Mesenchymal stem cell (in vitro differentiated cells and primary cell): ENCODE results near the gene ESRRB.

Experiments
- DNase-seq: peaks from one replicate; pipeline ENCODE4 v3.0.0-alpha.2; 2013
- H2AFZ ChIP-seq: one replicate; pipeline ENCODE4 v1.6.1; 2013; ENCODE audit warnings: low read depth, mild to moderate bottlenecking, control low read depth, inconsistent platforms, low read length, moderate library complexity
- H2AK5ac ChIP-seq: 2 replicates; pipeline ENCODE4 v1.6.1; 2013; ENCODE audit warnings: low read length, moderate library complexity, mild to moderate bottlenecking, inconsistent platforms; ENCODE audit not compliant: severe bottlenecking
- H2BK120ac ChIP-seq: one replicate; pipeline ENCODE4 v1.6.1; 2013; ENCODE audit warnings: low read depth, mild to moderate bottlenecking, inconsistent platforms, low read length, moderate library complexity
- H2BK12ac ChIP-seq, 2 experiments: one replicate each; pipeline ENCODE4 v1.6.1; 2013; ENCODE audit warnings: inconsistent platforms in 2 of 2, low read length in 2 of 2, mild to moderate bottlenecking in 2 of 2, moderate library complexity in 2 of 2, control low read depth in 1 of 2
- H2BK15ac ChIP-seq: one replicate; pipeline ENCODE4 v1.6.1; 2013; ENCODE audit warnings: mild to moderate bottlenecking, low read depth, inconsistent platforms; ENCODE audit not compliant: poor library complexity, severe bottlenecking
- H2BK5ac ChIP-seq: 2 replicates; pipeline ENCODE4 v1.6.1; 2013; ENCODE audit warnings: low read depth, mild to moderate bottlenecking, low read length, control low read depth, inconsistent platforms; ENCODE audit not compliant: poor library complexity, severe bottlenecking
- H3K14ac ChIP-seq, 2 experiments: one replicate each; pipeline ENCODE4 v1.6.1; 2013; ENCODE audit warnings: inconsistent platforms in 2 of 2, low read length in 2 of 2, control low read depth in 1 of 2, mild to moderate bottlenecking in 1 of 2, moderate library complexity in 1 of 2
- H3K18ac ChIP-seq, 2 experiments: one replicate each; pipeline ENCODE4 v1.6.1; 2013; ENCODE audit warnings: inconsistent platforms in 2 of 2, low read length in 2 of 2, control low read depth in 1 of 2, low read depth in 1 of 2, mild to moderate bottlenecking in 1 of 2
- H3K23ac ChIP-seq, 2 experiments: one replicate each; pipeline ENCODE4 v1.6.1; 2013; ENCODE audit warnings: inconsistent platforms in 2 of 2, low read length in 2 of 2, mild to moderate bottlenecking in 2 of 2, moderate library complexity in 2 of 2, control low read depth in 1 of 2
- H3K27ac ChIP-seq: 2 replicates; pipeline ENCODE4 v1.5.1; 2013; ENCODE audit warnings: mild to moderate bottlenecking, moderate library complexity, low read length, control low read depth, inconsistent platforms; ENCODE audit not compliant: poor library complexity, severe bottlenecking
- H3K27me3 ChIP-seq, 2 experiments: 2 replicates each; pipeline versions ENCODE4 v1.6.1 to v1.7.0; 2013; ENCODE audit warnings: low read length in 2 of 2, mild to moderate bottlenecking in 2 of 2, moderate library complexity in 2 of 2, control low read depth in 1 of 2, inconsistent platforms in 1 of 2; ENCODE audit not compliant: control insufficient read depth in 1 of 2, insufficient read depth in 1 of 2
- H3K36me3 ChIP-seq, 2 experiments: 2 replicates each; pipeline versions ENCODE4 v1.6.1 to v1.7.0; 2013; ENCODE audit warnings: low read length in 2 of 2, control low read depth in 1 of 2, inconsistent platforms in 1 of 2, low read depth in 1 of 2, mild to moderate bottlenecking in 1 of 2; ENCODE audit not compliant: insufficient read depth in 2 of 2, control insufficient read depth in 1 of 2
- H3K4ac ChIP-seq, 2 experiments: one replicate each; pipeline ENCODE4 v1.6.1; 2013; ENCODE audit warnings: inconsistent platforms in 2 of 2, low read length in 2 of 2, mild to moderate bottlenecking in 2 of 2, moderate library complexity in 2 of 2, control low read depth in 1 of 2, low read depth in 1 of 2
- H3K4me1 ChIP-seq: 2 replicates; pipeline ENCODE4 v1.6.1; 2013; ENCODE audit warnings: low read depth, low read length, control low read depth; ENCODE audit not compliant: control insufficient read depth, insufficient read depth
- H3K4me2 ChIP-seq: 2 replicates; pipeline ENCODE4 v1.6.1; 2013; ENCODE audit warnings: low read length, mild to moderate bottlenecking, inconsistent platforms; ENCODE audit not compliant: poor library complexity, severe bottlenecking
- H3K4me3 ChIP-seq, 2 experiments: 2 replicates each; pipeline versions ENCODE4 v1.5.1 to v1.7.0; 2013; ENCODE audit warnings: low read length in 2 of 2, mild to moderate bottlenecking in 2 of 2, control low read depth in 1 of 2, low read depth in 1 of 2; ENCODE audit not compliant: insufficient read depth in 1 of 2
- H3K79me1 ChIP-seq: replicated peaks from 2 replicates; pipeline ENCODE4 v1.6.1; 2013; ENCODE audit warnings: mild to moderate bottlenecking, control low read depth, low read length, inconsistent platforms; ENCODE audit not compliant: poor library complexity, severe bottlenecking
- H3K9ac ChIP-seq: 2 replicates; pipeline ENCODE4 v1.7.0; 2013; ENCODE audit warnings: mild to moderate bottlenecking, low read length, moderate library complexity
- H3K9me3 ChIP-seq: 2 replicates; pipeline ENCODE4 v1.7.0; 2013; ENCODE audit warnings: mild to moderate bottlenecking, low read length; ENCODE audit not compliant: control insufficient read depth
- H4K8ac ChIP-seq: one replicate; pipeline ENCODE4 v1.6.1; 2013; ENCODE audit warnings: inconsistent platforms, mild to moderate bottlenecking, low read length, moderate library complexity
- H4K91ac ChIP-seq: one replicate; pipeline ENCODE4 v1.6.1; 2013; ENCODE audit warnings: mild to moderate bottlenecking, low read length, inconsistent platforms
- WGBS: methylation state at CpG from one replicate; pipeline ENCODE4 v1.1.7; 2013; ENCODE audit warnings: mixed read lengths; 5-methylcytosine and 5-hydroxymethylcytosine counted together

The ESRRB gene

DNA sequence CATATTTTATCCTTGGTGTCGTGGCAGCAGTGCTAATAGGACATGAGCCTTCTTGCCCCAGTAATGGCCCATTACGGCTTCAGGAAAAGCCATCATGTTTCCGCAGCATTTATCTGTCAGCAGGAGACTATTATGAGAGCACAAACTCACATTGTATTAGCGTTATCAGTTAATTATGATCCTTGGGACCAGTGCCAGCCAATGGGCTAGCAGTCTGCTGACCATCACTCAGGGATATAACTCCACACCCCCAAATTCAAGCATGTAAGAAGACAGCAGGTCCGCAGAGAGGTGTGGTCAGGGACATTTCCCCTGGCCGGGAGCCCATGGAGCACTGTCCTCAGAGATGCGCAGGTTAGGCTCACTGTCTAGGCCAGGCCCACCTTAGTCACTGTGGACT, 4.9 kb upstream of the ESRRB start:
- H3K18ac ChIP-seq, result no peak overlapping the region
- H2AFZ ChIP-seq, result no peak overlapping the region
- no peak overlapping the region for H2BK5ac ChIP-seq
- H4K91ac ChIP-seq, result no peak overlapping the region
- H3K36me3 ChIP-seq, result no peaks in the 10 kb centered on the region
- no peaks in the 10 kb centered on the region for H3K79me1 ChIP-seq
- H3K4me3 ChIP-seq, result no peak overlapping the region
- H3K9ac ChIP-seq, result no peak overlapping the region
- H3K27me3 ChIP-seq, result peaks cover 57 to 70% of the 10 kb centered on the region in 2 experiments
- H3K9me3 ChIP-seq, result no peaks in the 10 kb centered on the region
- H2BK120ac ChIP-seq, result no peak overlapping the region
- no peak overlapping the region for H2AK5ac ChIP-seq
- WGBS, result 84% methylated on average over 7 of the region's 7 CpGs
- no peak overlapping the region for H2BK12ac ChIP-seq
- H3K27ac ChIP-seq, result no peak overlapping the region
- no peak overlapping the region for H4K8ac ChIP-seq
- H3K4ac ChIP-seq, result no peak overlapping the region
- H3K4me2 ChIP-seq, result no peak overlapping the region
- H2BK15ac ChIP-seq, result no peak overlapping the region
- DNase-seq, result no peak
- peaks cover 2% of the 10 kb centered on the region for H3K4me1 ChIP-seq
- H3K23ac ChIP-seq, result no peak overlapping the region
- H3K14ac ChIP-seq, result no peak overlapping the region

DNA sequence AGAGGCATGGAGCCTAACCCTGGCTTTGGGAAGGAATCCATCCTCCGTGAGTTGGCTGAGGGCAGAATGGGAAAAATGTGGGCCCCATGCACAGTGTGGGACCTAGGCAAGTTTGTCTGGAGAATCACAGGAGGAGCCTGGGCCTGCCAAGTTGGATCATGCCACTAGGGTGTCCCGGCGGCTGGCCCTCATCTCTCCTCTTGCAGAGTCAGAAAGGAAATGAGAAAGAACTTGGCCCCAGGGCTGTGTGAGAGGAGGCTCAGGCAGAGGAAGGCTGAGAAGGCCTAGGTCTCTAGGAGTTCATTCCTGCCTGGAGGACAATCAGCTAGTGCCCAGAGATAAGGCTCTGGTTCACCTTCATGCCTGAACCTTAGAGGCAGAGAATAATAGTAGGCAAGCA, 2.5 kb upstream of the ESRRB start:
- Histone ChIP-seq H3K14ac (no peak overlapping the region), H3K36me3 (no peaks in the 10 kb centered on the region), H3K4me2 (no peak overlapping the region), H3K23ac (no peak overlapping the region), H3K9ac (no peak overlapping the region), H3K4me1 (peaks cover 14% of the 10 kb centered on the region), H2AFZ (no peak overlapping the region), H4K8ac (no peak overlapping the region), H2BK120ac (no peak overlapping the region), H3K79me1 (no peaks in the 10 kb centered on the region), H3K9me3 (no peaks in the 10 kb centered on the region), H3K18ac (no peak overlapping the region), H3K27me3 (peaks cover 77 to 80% of the 10 kb centered on the region in 2 experiments), H2BK12ac (no peak overlapping the region), H3K4me3 (no peak overlapping the region), H2BK15ac (no peak overlapping the region), H2AK5ac (no peak overlapping the region), H2BK5ac (no peak overlapping the region), H4K91ac (no peak overlapping the region), H3K4ac (no peak overlapping the region), H3K27ac (no peak overlapping the region)
- 53% methylated on average over 3 of the region's 3 CpGs for WGBS
- DNase-seq, result no peak

DNA sequence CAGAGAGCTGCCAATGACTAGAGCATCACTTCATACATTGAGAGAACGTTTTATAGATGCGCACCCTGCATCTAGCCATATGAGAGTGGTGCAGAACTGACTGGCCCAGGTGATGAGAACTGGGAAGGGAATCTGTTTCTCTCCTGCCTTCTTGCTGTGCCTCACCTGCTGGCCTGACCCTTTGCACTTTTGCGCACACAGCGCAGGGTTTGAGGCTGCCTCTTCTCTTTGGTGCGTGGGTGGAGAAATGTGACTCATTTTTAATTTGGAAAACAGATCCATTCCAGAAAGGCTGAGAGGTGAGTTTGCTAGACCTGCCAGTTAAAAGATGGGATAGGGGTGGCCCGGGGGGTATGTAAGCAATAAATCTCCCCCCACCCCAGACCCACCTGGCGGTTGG, 453 bp upstream of the ESRRB start:
- Histone ChIP-seq H3K36me3 (no peaks in the 10 kb centered on the region), H3K27me3 (peaks cover 94% of the 10 kb centered on the region in 2 experiments), H3K4me3 (no peak overlapping the region), H3K14ac (no peak overlapping the region), H3K23ac (no peak overlapping the region), H3K27ac (no peak overlapping the region), H2BK15ac (no peak overlapping the region), H4K91ac (no peak overlapping the region), H3K79me1 (no peaks in the 10 kb centered on the region), H3K4ac (no peak overlapping the region), H2BK120ac (no peak overlapping the region), H3K4me2 (no peak overlapping the region), H2AK5ac (no peak overlapping the region), H3K18ac (no peak overlapping the region), H3K9ac (no peak overlapping the region), H3K4me1 (peaks cover 14% of the 10 kb centered on the region), H2BK12ac (no peak overlapping the region), H2BK5ac (no peak overlapping the region), H3K9me3 (no peaks in the 10 kb centered on the region), H4K8ac (no peak overlapping the region), H2AFZ (no peak overlapping the region)
- no peak for DNase-seq
- 17% methylated on average over 5 of the region's 7 CpGs for WGBS

DNA sequence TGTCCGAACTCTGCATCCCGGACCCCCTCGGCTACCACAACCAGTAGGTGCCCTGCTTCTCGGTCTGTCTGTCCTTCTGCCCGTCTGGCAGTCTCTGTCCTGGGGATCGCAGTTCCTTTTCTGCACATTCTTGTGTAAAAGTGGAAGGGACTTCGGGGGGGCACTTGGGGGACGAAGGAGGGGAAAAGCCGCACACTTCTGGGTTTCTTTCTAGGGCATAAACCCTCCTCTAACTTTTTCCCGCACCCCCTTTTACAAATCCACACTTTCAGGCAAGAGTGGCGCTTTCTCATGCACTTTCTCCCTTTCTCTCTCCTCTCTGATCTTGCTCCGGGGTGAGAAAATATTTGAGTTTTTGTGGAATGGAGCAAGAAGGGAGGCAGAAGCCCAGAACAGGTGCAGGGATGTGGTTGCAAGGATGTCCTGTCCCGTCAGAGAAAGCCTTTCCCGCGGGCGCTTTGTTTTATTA, 506 bp downstream of the ESRRB start:
- no peak overlapping the region for H2BK12ac ChIP-seq
- H4K8ac ChIP-seq, result no peak overlapping the region
- peaks cover 95 to 97% of the 10 kb centered on the region in 2 experiments for H3K27me3 ChIP-seq
- no peak overlapping the region for H2AK5ac ChIP-seq
- peak overlapping the region; percentile 47 for H3K4me2 ChIP-seq
- H2AFZ ChIP-seq, result no peak overlapping the region
- H3K23ac ChIP-seq, result no peak overlapping the region
- no peak overlapping the region for H2BK5ac ChIP-seq
- WGBS, result 0% methylated on average over 4 of the region's 16 CpGs
- no peaks in the 10 kb centered on the region for H3K36me3 ChIP-seq
- no peak overlapping the region for H3K4ac ChIP-seq
- H3K4me1 ChIP-seq, result peaks cover 14% of the 10 kb centered on the region
- H3K27ac ChIP-seq, result no peak overlapping the region
- no peaks in the 10 kb centered on the region for H3K9me3 ChIP-seq
- H4K91ac ChIP-seq, result no peak overlapping the region
- no peak for DNase-seq
- no peak overlapping the region for H3K18ac ChIP-seq
- no peak overlapping the region for H3K14ac ChIP-seq
- no peak overlapping the region for H2BK120ac ChIP-seq
- no peak overlapping the region for H3K9ac ChIP-seq
- H3K4me3 ChIP-seq, result peak overlapping the region; percentile 21 to 67
- H3K79me1 ChIP-seq, result no peaks in the 10 kb centered on the region
- no peak overlapping the region for H2BK15ac ChIP-seq
